Hematopoietic multipotent progenitor cell treated with erythropoietin and hydrocortisone succinate and interleukin-3 and kit ligand, for 6 days (in vitro differentiated cells): ENCODE measurements around the gene TADA1.
"Not testable (repeated sequence)": the region's sequence is repeated elsewhere in the genome, so short reads cannot be mapped to it uniquely, and the experiment has no call there.

Experiments
- DNase-seq: peaks from one replicate; pipeline ENCODE4 v3.0.0-alpha.2; 2015

TADA1 gene

DNA sequence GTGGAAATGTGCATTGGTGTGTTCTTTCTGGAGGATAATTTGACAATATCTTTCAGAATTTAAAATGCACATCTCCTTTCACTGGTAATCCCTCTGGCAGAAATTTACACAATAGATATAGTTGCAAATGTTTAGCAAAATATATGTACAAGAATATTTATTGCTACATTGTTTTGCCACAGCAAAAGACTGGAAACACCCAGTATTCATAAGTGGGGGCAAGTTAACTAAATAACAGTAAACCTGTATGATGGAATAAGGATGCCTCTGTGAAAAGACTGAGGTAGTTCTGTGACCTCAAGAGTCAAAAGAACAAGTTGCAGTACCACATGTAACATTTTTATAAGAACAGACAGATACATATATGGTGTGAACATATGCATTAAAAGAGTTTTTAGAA lies 13.7 kb upstream of the TADA1 start:
- DNase-seq: no peak

GRCh38 chr1:166888373-166889111 lies 12.5 kb upstream of the TADA1 start:
- no peak for DNase-seq

- DNase-seq: peak; percentile 22
Observed at GRCh38 chr1:166884971-166885370, 8.9 kb upstream of the TADA1 start.

- peak; percentile 65 for DNase-seq
Observed at GRCh38 chr1:166884040-166884642, 8.1 kb upstream of the TADA1 start.

DNA sequence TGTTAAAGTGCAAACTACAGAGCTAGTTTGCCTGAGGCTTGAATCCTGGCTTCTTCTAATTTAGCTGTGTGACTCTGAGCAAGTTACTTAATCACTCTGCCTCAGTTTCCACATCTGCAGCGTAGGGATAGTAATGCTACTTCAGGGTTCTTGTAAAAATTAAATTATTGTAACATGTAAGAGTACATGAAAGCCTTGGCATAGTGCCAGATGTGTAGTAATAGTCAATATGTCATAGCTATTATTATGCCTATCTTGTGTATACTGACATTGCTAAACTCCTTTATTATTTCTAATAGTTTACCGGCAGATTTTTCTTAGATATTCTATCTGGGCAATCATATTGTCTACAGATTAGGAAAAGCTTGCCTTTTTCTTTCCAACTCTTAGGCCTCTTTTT lies 6.8 kb upstream of the TADA1 start:
- DNase-seq: no peak

- not testable (repeated sequence) for DNase-seq
Observed at GRCh38 chr1:166878173-166878917, 2.3 kb upstream of the TADA1 start.

- no peak for DNase-seq
Observed at GRCh38 chr1:166876540-166876838, 425 bp upstream of the TADA1 start.

DNA sequence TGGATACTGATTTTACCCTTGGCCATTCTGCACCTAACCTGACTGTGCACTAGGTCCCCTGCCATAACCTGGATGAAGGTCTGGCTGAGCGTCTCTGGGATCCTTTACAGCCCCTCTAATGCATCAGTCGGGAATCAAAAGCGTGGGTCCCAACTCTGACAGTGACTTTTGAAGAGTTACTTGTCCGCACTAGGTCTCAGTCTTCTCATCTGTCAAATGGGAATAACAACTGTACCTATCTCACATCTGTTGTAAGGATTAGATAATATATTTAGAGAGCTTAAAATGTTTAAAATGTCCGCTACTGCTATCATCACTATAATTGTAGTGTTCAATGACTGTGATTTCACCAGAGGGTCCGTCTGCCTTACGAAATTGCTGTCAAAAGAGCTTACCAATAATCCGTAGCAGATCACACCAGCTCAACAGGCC lies 746 bp downstream of the TADA1 start:
- no peak for DNase-seq

- DNase-seq: no peak
Observed at GRCh38 chr1:166874464-166874863, 1.6 kb downstream of the TADA1 start.

GRCh38 chr1:166870584-166870983 lies 5.5 kb downstream of the TADA1 start:
- no peak for DNase-seq

- no peak for DNase-seq
Observed at GRCh38 chr1:166869318-166870099, 6.6 kb downstream of the TADA1 start.

DNA sequence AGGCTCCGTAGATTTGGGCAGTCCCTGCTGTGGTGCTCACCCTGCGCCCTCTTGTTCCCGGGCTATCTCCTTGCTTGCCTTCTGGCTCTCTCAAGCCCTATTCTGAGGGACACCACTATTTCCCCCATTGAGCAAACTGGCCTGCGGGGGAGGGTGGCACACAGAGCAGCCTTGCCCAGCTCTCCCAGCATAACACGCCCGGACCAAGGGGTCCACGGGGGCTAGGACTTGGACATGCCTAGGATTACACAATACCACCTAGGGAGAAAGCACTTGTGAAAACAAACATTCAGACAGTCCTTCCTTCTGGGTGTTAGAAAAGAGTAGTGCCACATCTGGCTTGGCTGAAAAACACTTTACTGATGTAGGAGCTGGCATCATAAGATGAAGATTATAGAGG lies 7.4 kb downstream of the TADA1 start:
- DNase-seq: no peak

DNA sequence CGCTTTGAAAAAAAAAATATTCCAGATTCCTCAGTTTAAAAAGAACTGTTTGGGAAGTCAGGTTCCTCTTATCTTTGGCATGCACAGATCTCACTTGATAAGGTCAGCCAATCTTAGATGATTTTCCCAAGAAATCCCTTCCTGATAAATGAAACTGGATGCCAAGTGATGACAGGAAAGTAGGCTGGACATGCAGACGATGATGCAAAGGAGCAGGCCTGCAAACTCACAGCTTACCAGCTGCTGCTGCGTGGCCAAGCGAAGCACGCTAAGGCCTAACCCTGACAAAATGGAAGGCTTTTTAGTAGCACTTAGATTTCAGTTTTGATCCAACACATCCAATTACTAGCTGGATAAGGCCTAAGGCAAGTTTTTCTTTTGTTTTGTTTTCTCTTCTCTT lies 10.1 kb downstream of the TADA1 start:
- peak; percentile 35 for DNase-seq

DNA sequence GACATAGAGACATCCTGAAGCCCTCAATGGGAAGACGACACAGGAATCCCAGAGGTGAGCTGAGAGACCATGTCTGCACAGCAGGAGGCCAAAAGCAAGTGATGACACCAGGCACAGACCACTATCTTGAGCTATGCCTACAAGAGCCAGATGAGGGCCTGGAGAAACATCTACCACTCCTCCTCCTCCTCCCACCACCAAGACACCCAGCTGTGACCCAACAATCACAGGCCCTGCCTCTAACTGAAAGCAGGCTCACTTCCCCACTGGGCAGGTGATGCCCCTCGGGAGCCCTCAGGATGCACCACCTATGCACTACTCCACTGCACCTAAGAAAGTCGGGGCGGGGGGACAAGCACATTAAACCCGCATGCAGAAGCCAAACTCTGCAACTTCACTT lies 16.5 kb downstream of the TADA1 start:
- DNase-seq: no peak

- no peak for DNase-seq
Observed at GRCh38 chr1:166858726-166859419, 17.2 kb downstream of the TADA1 start.

- no peak for DNase-seq
Observed at GRCh38 chr1:166857995-166858394, 18.1 kb downstream of the TADA1 start.

DNA sequence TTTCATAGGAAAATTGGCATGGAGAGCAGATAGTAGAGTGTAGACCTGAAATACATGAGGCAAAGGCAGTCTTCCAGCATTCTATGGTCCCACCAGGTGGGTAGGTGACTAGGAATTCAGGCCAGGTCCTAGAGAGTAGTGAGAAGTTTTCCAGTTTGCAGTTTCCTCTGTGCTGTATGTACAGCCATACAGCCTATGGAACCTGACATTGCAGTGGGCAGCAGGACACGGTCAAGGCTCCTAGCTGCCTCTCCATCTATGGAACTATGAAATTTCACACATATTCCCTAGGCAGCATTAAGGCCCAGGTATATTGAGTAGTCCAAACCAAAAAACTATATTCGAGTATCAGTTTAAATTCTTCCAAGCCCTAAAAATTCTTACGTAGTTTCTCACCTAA lies 20.5 kb downstream of the TADA1 start:
- no peak for DNase-seq

DNA sequence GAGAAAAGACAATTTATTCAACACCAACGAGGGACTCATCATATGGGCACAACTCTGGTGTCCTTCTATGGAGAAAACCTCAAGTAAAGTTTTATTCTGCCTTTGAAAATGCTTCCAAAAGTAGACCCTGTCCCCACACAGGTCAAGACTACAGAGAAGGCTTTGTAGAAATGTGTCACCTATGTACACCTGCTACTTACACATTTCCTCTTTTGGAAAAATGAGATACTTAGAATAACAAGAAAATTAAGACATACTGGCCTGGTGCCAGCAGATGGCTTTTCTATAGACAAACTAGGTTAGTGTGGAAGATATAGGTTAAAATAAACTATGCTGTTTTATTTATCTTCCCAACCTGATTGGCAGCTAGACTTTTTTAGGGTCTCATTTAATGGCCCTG lies 23.1 kb downstream of the TADA1 start:
- peak; percentile 21 for DNase-seq

DNA sequence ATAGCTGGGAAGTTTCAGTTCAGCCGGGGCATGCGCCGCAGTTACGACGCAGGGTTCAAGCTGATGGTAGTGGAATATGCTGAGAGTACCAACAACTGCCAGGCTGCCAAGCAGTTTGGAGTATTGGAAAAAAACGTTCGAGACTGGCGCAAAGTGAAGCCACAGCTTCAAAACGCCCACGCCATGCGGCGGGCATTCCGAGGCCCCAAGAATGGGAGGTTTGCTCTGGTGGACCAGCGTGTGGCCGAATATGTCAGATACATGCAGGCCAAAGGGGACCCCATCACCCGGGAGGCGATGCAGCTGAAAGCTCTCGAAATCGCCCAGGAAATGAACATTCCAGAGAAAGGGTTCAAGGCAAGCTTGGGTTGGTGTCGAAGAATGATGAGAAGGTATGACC lies 26.9 kb downstream of the TADA1 start:
- DNase-seq: no peak

- no peak for DNase-seq
Observed at GRCh38 chr1:166848193-166848592, 27.9 kb downstream of the TADA1 start.

GRCh38 chr1:166844791-166845190 lies 31.3 kb downstream of the TADA1 start:
- no peak for DNase-seq

DNA sequence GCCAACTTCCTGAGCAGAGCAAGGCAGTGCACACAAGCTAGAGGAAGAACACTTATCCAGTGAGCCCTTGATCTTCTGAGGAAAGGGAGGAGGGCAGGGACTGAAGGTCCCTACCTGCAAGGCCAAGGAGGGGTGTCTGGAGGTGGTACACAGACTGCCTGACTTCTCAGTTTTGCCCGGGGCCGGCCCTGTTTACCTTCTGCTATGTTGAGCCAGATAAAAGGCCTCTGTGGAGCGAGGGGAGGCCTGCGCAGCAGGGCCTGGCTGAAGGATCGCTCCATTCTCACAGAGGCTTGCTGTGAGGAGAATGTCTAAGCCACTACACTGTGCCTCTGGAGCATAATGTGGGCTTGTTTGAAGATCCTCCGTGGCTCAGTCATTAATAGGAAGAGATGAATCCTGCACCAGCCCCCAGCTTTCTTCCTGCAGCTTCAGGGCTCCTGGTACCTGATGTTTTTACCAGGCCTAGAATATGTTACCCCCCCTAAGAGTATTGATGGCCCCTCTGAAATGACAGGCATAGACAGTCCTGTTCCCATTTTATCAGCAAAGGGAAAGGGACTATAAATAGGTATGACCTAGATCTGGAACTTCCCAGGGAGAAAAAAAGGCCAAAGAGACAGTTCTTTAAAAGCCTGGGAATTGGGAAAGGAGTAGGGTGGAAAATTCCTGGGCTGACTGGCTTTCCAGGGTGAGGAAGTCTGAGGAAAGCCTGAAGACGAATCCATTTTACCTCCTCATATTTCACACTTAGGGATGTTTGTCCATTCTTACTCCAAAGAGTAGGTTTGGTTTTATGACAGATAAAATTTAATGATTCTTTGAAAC lies 32.1 kb downstream of the TADA1 start:
- DNase-seq: no peak
